Smooth muscle cell (in vitro differentiated cells): ENCODE results near the gene RAB7B. TPM values are rescaled to one million over a fixed set of nuclear protein-coding genes. Genes with fewer than 3 reads are reported as not detected.
A peak's percentile ranks its signal among the peaks of the same experiment; 100 is the strongest.

Experiments
- DNase-seq: peaks from one replicate; lab custom pipeline; 2025; ENCODE audit not compliant: unreplicated experiment; lab: John Stamatoyannopoulos, UW
- H2AFZ ChIP-seq: fragments of 200-600 bp; sonication (generic); 2 replicates; pipeline ENCODE4 v1.6.0; 2016; ENCODE audit warnings: antibody characterized with exemption, low read depth, mild to moderate bottlenecking
- H3F3A ChIP-seq: fragments of 200-600 bp; sonication (generic); 2 replicates; pipeline ENCODE4 v1.6.0; 2017; ENCODE audit warnings: antibody characterized with exemption, low read depth
- H3K27ac ChIP-seq: fragments of 200-600 bp; sonication (generic); 2 replicates; pipeline ENCODE4 v1.5.1; 2016; ENCODE audit warnings: low read depth, mild to moderate bottlenecking
- H3K27me3 ChIP-seq: fragments of 200-600 bp; sonication (generic); 2 replicates; pipeline ENCODE4 v1.6.1; 2016; ENCODE audit warnings: low read depth, mild to moderate bottlenecking
- H3K36me3 ChIP-seq: fragments of 200-600 bp; sonication (generic); 2 replicates; pipeline ENCODE4 v1.5.1; 2016; ENCODE audit warnings: low read depth
- H3K4me1 ChIP-seq: fragments of 200-600 bp; sonication (generic); 2 replicates; pipeline ENCODE4 v1.5.1; 2016; ENCODE audit warnings: low read depth
- H3K4me2 ChIP-seq: fragments of 200-600 bp; sonication (generic); 2 replicates; pipeline ENCODE4 v1.6.0; 2016; ENCODE audit warnings: mild to moderate bottlenecking
- H3K4me3 ChIP-seq: fragments of 200-600 bp; sonication (generic); 2 replicates; pipeline ENCODE4 v1.5.1; 2016; ENCODE audit warnings: mild to moderate bottlenecking
- H3K79me2 ChIP-seq: fragments of 200-600 bp; sonication (generic); 2 replicates; pipeline ENCODE4 v1.6.0; 2016; ENCODE audit warnings: low read depth, mild to moderate bottlenecking
- H3K9ac ChIP-seq: fragments of 200-600 bp; sonication (generic); 2 replicates; pipeline ENCODE4 v1.6.0; 2016; ENCODE audit warnings: low read depth
- H3K9me3 ChIP-seq: fragments of 200-600 bp; sonication (generic); replicated peaks from 2 replicates; pipeline ENCODE4 v1.5.1; 2016; ENCODE audit warnings: low read depth
- H4K20me1 ChIP-seq: fragments of 200-600 bp; sonication (generic); 2 replicates; pipeline ENCODE4 v1.6.0; 2016; ENCODE audit warnings: low read depth
- WGBS: methylation state at CpG from one replicate; pipeline ENCODE4 v1.1.7; 2016; ENCODE audit warnings: low lambda C conversion rate; 5-methylcytosine and 5-hydroxymethylcytosine counted together
- polyA plus RNA-seq: library from polyadenylated mRNA; unstranded; fragments of >200 nt; fragmentation: Nextera tagmentation; extraction: Ambion mirVana; gene quantifications from 2 replicates; pipeline ENCODE4 v1.2.1, GENCODE V29; 2016
- total RNA-seq: library from RNA; depleted of rRNA; stranded (reverse); fragments of >200 nt; gene quantifications from 2 replicates; pipeline ENCODE4 v1.2.3, GENCODE V29; 2014
- TF ChIP-seq, protein P1 (sequence below): fragments of 200-600 bp; sonication (generic); IDR thresholded peaks from 2 replicates; pipeline ENCODE4 v1.5.1; 2017; ENCODE audit warnings: borderline replicate concordance, mild to moderate bottlenecking, antibody characterized with exemption; ENCODE audit not compliant: insufficient read depth, poor library complexity, severe bottlenecking

The RAB7B gene
- total and polyA plus RNA-seq, 2 experiments from 2014 or later, result 13.0 to 13.6 TPM

DNA sequence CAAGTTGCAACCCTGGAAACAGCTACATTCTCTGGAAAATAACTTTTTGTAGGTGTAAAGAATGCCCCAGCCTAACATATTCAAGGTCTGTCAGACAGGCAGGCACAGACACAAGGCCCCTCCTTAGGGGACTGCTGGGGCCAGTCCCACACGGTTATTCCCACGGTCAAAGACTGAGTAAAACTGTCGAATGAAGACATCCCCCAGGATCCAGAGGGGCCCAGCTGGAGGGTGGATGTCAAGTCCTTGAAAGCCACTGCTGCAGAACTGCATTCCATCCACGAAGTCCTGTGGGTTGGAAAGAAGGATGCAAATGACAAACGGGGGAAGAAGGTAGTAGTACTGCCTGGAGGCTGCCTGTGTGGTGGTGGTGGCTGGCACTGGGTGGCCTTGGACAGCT lies 6.9 kb upstream of the RAB7B start:
- Histone ChIP-seq H3K79me2 (no peaks in the 10 kb centered on the region), H3K27me3 (no peaks in the 10 kb centered on the region), H4K20me1 (no peaks in the 10 kb centered on the region), H2AFZ (peak overlapping the region; percentile 66), H3K36me3 (no peaks in the 10 kb centered on the region), H3K9me3 (no peaks in the 10 kb centered on the region), H3K27ac (no peak overlapping the region), H3K9ac (no peak overlapping the region), H3K4me1 (no peaks in the 10 kb centered on the region), H3K4me3 (no peak overlapping the region), H3K4me2 (no peak overlapping the region), H3F3A (no peaks in the 10 kb centered on the region)
- WGBS, result 18% methylated on average over 5 of the region's 5 CpGs
- TF ChIP-seq, protein P1, sequence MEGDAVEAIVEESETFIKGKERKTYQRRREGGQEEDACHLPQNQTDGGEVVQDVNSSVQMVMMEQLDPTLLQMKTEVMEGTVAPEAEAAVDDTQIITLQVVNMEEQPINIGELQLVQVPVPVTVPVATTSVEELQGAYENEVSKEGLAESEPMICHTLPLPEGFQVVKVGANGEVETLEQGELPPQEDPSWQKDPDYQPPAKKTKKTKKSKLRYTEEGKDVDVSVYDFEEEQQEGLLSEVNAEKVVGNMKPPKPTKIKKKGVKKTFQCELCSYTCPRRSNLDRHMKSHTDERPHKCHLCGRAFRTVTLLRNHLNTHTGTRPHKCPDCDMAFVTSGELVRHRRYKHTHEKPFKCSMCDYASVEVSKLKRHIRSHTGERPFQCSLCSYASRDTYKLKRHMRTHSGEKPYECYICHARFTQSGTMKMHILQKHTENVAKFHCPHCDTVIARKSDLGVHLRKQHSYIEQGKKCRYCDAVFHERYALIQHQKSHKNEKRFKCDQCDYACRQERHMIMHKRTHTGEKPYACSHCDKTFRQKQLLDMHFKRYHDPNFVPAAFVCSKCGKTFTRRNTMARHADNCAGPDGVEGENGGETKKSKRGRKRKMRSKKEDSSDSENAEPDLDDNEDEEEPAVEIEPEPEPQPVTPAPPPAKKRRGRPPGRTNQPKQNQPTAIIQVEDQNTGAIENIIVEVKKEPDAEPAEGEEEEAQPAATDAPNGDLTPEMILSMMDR, result no peak
- DNase-seq, result no peak

DNA sequence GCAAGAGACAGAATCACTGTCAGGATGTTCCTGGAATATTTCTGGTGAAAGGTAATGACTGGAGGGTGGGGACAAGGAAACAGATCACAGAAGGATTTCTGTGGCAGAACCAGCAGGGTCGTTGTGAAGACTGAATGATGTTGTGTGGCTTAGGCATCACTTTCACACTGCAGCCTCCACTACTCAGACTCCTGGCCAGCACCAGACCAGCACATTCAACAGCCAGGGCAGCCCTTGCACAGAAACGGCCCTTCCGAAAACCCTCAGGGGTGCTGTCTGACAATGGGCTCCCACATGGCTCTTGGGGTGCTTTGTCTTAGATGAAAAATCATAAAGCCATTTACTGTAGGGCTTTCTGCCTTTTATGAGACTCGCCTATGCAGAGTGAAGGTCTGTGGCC lies 3.8 kb upstream of the RAB7B start:
- H3K9ac ChIP-seq, result no peak overlapping the region
- H4K20me1 ChIP-seq, result no peaks in the 10 kb centered on the region
- DNase-seq, result no peak
- H3K27me3 ChIP-seq, result no peaks in the 10 kb centered on the region
- no peak overlapping the region for H3K4me2 ChIP-seq
- H3K4me3 ChIP-seq, result no peak overlapping the region
- no peak overlapping the region for H3K27ac ChIP-seq
- H3K9me3 ChIP-seq, result no peaks in the 10 kb centered on the region
- WGBS, result 77% methylated on average over 4 of the region's 4 CpGs
- peaks cover 14% of the 10 kb centered on the region for H3K4me1 ChIP-seq
- no peaks in the 10 kb centered on the region for H3K36me3 ChIP-seq
- no peaks in the 10 kb centered on the region for H3K79me2 ChIP-seq
- no peak overlapping the region for H2AFZ ChIP-seq
- H3F3A ChIP-seq, result peaks cover 22% of the 10 kb centered on the region
- TF ChIP-seq, protein P1, result no peak

DNA sequence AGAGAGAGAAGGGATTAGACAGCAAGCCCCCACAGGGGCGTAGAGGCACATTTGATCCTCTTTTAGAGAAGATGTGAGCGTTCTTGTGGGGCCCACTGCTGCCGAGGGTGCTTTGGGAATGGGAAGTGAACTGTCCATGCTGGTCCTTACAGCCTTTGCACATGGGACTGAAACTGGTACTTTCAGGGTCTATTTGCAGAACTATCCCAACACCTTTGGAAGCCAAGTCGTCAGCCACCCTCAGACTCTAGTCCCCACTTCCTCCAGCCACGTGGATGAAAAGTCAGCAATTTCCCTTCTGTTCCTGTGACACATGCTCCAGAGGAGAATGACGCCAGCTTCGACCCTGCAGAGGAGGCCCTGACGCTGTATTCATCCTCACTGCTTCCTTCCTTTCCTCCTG lies 2.6 kb upstream of the RAB7B start:
- H3K4me1 ChIP-seq, result peaks cover 20% of the 10 kb centered on the region
- H3K27me3 ChIP-seq, result no peaks in the 10 kb centered on the region
- no peak for DNase-seq
- H3K79me2 ChIP-seq, result no peaks in the 10 kb centered on the region
- H3K36me3 ChIP-seq, result no peaks in the 10 kb centered on the region
- H4K20me1 ChIP-seq, result peaks cover 1% of the 10 kb centered on the region
- no peak overlapping the region for H3K4me2 ChIP-seq
- H2AFZ ChIP-seq, result no peak overlapping the region
- H3F3A ChIP-seq, result peaks cover 26% of the 10 kb centered on the region
- no peak overlapping the region for H3K27ac ChIP-seq
- TF ChIP-seq, protein P1, result no peak
- 71% methylated on average over 8 of the region's 8 CpGs for WGBS
- no peak overlapping the region for H3K4me3 ChIP-seq
- no peaks in the 10 kb centered on the region for H3K9me3 ChIP-seq
- H3K9ac ChIP-seq, result no peak overlapping the region

DNA sequence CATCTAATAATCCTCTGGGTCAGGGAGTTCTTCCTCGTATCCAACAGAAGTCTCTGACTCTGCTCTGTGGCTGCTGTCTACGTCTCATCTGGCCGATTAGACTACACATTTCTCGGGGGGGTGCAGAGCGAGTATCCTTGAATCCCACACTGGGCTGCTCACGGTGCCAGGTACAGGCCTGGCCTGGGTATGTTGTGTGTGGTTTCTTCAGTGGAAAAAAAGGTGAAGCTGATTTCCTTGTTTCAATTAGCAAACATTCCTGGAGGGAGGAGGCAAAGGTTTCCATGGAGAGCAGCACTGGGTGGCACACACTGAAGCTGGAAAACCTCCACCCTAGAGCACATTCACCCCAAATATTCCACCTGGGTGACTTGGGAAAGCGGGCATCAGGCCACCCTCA lies 2.0 kb upstream of the RAB7B start:
- WGBS, result 80% methylated on average over 7 of the region's 7 CpGs
- no peak overlapping the region for H3K4me3 ChIP-seq
- no peaks in the 10 kb centered on the region for H3K9me3 ChIP-seq
- H2AFZ ChIP-seq, result no peak overlapping the region
- H3K36me3 ChIP-seq, result no peaks in the 10 kb centered on the region
- peaks cover under 1% of the 10 kb centered on the region for H3K79me2 ChIP-seq
- peaks cover 24% of the 10 kb centered on the region for H3K4me1 ChIP-seq
- peak overlapping the region; percentile 97 for H3K27ac ChIP-seq
- peak overlapping the region; percentile 20 for H3K9ac ChIP-seq
- H3K27me3 ChIP-seq, result no peaks in the 10 kb centered on the region
- TF ChIP-seq, protein P1, result no peak
- peaks cover 3% of the 10 kb centered on the region for H4K20me1 ChIP-seq
- peaks cover 32% of the 10 kb centered on the region for H3F3A ChIP-seq
- H3K4me2 ChIP-seq, result no peak overlapping the region
- no peak for DNase-seq
